Muscle layer of colon (tissue), 2 donors: ENCODE data around the gene GIMAP8.
"Not testable (repeated sequence)": the region's sequence is repeated elsewhere in the genome, so short reads cannot be mapped to it uniquely, and the experiment has no call there.

ENCODE experiments used
- H3K27ac ChIP-seq: one replicate; pipeline ENCODE4 v1.7.0; 2013; ENCODE audit warnings: low read depth, mild to moderate bottlenecking, low read length, moderate library complexity
- H3K27me3 ChIP-seq, 2 donors: one replicate each; pipeline ENCODE4 v1.7.0; 2013; ENCODE audit warnings: low read length in 2 of 2, mild to moderate bottlenecking in 2 of 2; ENCODE audit not compliant: insufficient read depth in 2 of 2, control insufficient read depth in 1 of 2
- H3K36me3 ChIP-seq: one replicate; pipeline ENCODE4 v1.7.0; 2013; ENCODE audit warnings: mild to moderate bottlenecking, low read length; ENCODE audit not compliant: insufficient read depth
- H3K4me1 ChIP-seq: one replicate; pipeline ENCODE4 v1.7.0; 2013; ENCODE audit warnings: mild to moderate bottlenecking, low read length; ENCODE audit not compliant: insufficient read depth
- H3K4me3 ChIP-seq, 2 donors: one replicate each; pipeline ENCODE4 v1.7.0; 2013; ENCODE audit warnings: low read length in 2 of 2, low read depth in 1 of 2, mild to moderate bottlenecking in 1 of 2, moderate library complexity in 1 of 2
- H3K9ac ChIP-seq: one replicate; pipeline ENCODE4 v1.7.0; 2013; ENCODE audit warnings: low read length
- H3K9me3 ChIP-seq: one replicate; pipeline ENCODE4 v1.7.0; 2013; ENCODE audit warnings: mild to moderate bottlenecking, low read length
- donor health status: abdominal sarcoma.
- donor health status: Adenocarcinoma of cecum.

The GIMAP8 gene

GRCh38 chr7:150444674-150445365, 5.6 kb upstream of the GIMAP8 start:
- no peaks in the 10 kb centered on the region for H3K36me3 ChIP-seq
- no peak overlapping the region for H3K4me3 ChIP-seq
- no peaks in the 10 kb centered on the region for H3K9me3 ChIP-seq
- H3K9ac ChIP-seq = no peak overlapping the region
- peaks cover 10% of the 10 kb centered on the region for H3K4me1 ChIP-seq
- peaks cover 0 to 6% of the 10 kb centered on the region in 2 donors for H3K27me3 ChIP-seq
- no peak overlapping the region for H3K27ac ChIP-seq

- Histone ChIP-seq H3K9ac (no peak overlapping the region), H3K27ac (no peak overlapping the region)
Measured at GRCh38 chr7:150446288-150446938, 4.0 kb upstream of the GIMAP8 start.

DNA sequence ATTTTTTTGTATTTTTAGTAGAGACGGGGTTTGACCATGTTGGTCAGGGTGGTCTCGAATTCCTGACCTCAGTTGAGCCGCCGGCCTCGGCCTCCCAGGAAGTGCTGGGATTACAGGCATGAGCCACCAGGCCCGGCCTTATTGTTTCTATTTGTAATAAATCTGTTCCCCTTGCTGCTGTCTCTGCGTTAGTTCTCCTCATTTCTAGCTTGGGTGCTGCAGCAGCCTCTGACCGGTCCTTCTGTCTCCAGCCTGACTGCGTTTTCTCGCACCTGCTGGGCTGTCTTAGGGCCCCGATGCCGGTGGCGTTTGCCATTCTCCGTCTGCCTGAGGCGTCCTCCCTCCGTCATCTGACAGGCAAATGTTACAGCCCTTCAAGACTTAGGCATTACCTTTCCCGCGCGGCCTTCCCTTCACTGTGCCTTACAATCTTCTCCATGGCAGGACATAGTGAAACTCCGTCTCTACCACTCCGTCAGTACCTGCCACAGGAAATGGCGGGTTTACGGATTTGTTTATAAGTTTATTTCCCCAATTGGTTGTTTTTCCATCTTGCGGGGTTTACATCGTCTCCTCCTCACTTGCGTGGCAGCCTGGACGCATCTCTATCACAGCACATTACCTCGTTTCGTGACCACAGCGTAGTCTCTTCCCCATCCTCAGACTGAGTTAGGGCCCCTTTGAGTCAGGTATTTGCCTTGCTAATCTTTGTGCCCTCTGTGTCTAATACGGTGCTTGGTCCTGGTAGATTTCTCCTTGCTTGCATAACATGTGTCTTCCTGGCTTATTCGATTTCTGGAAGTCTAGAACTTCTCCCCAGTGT, 2.3 kb upstream of the GIMAP8 start:
- Histone ChIP-seq H3K27ac (no peak overlapping the region), H3K27me3 (peaks cover 0 to 16% of the 10 kb centered on the region in 2 donors), H3K4me3 (no peak overlapping the region), H3K9ac (no peak overlapping the region), H3K9me3 (no peaks in the 10 kb centered on the region), H3K36me3 (no peaks in the 10 kb centered on the region), H3K4me1 (peaks cover 10% of the 10 kb centered on the region)

More at GRCh38 chr7:150446288-150446938, 4.0 kb upstream of the GIMAP8 start:
- peaks cover 10% of the 10 kb centered on the region for H3K4me1 ChIP-seq
- H3K27me3 ChIP-seq = peaks cover 0 to 11% of the 10 kb centered on the region in 2 donors
- H3K4me3 ChIP-seq = no peak overlapping the region
- no peaks in the 10 kb centered on the region for H3K9me3 ChIP-seq
- no peaks in the 10 kb centered on the region for H3K36me3 ChIP-seq

- H3K4me1 ChIP-seq = peaks cover 10% of the 10 kb centered on the region
- H3K27ac ChIP-seq = no peak overlapping the region
- H3K9ac ChIP-seq = no peak overlapping the region
- H3K4me3 ChIP-seq = no peak overlapping the region
- H3K36me3 ChIP-seq = no peaks in the 10 kb centered on the region
- H3K9me3 ChIP-seq = no peaks in the 10 kb centered on the region
- peaks cover 0 to 16% of the 10 kb centered on the region in 2 donors for H3K27me3 ChIP-seq
Measured at GRCh38 chr7:150448789-150449147, 1.7 kb upstream of the GIMAP8 start.

GRCh38 chr7:150449206-150449952, 1.1 kb upstream of the GIMAP8 start:
- no peak overlapping the region for H3K4me3 ChIP-seq

DNA sequence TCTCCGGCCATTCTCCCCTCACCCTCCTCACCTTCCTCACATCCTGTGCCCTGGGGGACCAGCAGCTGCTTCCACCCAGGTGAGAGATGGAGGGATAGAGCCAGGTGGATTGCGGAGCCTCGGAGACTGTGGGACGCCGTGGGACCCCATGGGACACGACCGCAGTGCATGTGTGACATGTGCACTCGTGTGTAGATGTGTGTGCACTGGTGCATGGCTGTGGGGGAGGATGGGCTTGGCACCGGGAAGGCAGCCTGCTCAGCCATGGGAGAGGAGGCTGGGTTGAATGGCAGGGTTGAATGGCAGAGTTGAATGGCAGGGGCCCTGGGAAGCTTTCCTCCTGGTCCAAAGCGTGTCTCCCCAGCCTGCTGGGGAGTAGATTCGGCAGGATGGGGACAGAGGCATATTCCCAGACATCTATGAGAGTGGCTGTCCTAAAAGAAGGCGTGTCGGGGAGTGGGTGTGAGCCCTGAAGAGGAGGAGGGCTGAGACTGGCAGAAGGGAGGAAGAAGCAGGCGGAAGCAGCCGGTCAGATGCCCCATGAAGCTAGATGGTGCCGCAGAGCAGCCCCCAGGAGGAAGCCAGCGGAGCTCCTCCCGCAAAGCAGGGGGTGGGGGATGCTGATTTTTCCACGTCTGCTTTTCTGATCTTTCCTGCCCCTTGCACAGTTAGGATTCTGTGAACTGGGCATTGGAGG, 815 bp downstream of the GIMAP8 start:
- Histone ChIP-seq H3K4me1 (peaks cover 10% of the 10 kb centered on the region), H3K27me3 (peaks cover 0 to 16% of the 10 kb centered on the region in 2 donors), H3K4me3 (peak overlapping the region in 1 of 2 donors; percentile 47), H3K9me3 (no peaks in the 10 kb centered on the region), H3K36me3 (no peaks in the 10 kb centered on the region), H3K27ac (peak overlapping the region; percentile 68), H3K9ac (no peak overlapping the region)

More at GRCh38 chr7:150449206-150449952, 1.1 kb upstream of the GIMAP8 start:
- Histone ChIP-seq H3K27me3 (peaks cover 0 to 16% of the 10 kb centered on the region in 2 donors), H3K4me1 (peaks cover 10% of the 10 kb centered on the region), H3K9ac (no peak overlapping the region), H3K36me3 (no peaks in the 10 kb centered on the region), H3K9me3 (no peaks in the 10 kb centered on the region), H3K27ac (peak overlapping the region; percentile 23)

GRCh38 chr7:150451833-150452461, 1.5 kb downstream of the GIMAP8 start:
- H3K36me3 ChIP-seq = no peaks in the 10 kb centered on the region
- H3K4me1 ChIP-seq = peaks cover 10% of the 10 kb centered on the region
- no peak overlapping the region for H3K9ac ChIP-seq
- peaks cover 0 to 16% of the 10 kb centered on the region in 2 donors for H3K27me3 ChIP-seq
- peak overlapping the region in 1 of 2 donors; percentile 47 for H3K4me3 ChIP-seq
- peak overlapping the region; percentile 52 for H3K27ac ChIP-seq
- no peaks in the 10 kb centered on the region for H3K9me3 ChIP-seq

GRCh38 chr7:150453181-150453580, 2.8 kb downstream of the GIMAP8 start:
- peaks cover 0 to 16% of the 10 kb centered on the region in 2 donors for H3K27me3 ChIP-seq
- H3K9me3 ChIP-seq = no peaks in the 10 kb centered on the region
- H3K4me1 ChIP-seq = peaks cover 10% of the 10 kb centered on the region
- no peak overlapping the region for H3K27ac ChIP-seq
- H3K36me3 ChIP-seq = no peaks in the 10 kb centered on the region
- H3K9ac ChIP-seq = no peak overlapping the region
- no peak overlapping the region for H3K4me3 ChIP-seq

DNA sequence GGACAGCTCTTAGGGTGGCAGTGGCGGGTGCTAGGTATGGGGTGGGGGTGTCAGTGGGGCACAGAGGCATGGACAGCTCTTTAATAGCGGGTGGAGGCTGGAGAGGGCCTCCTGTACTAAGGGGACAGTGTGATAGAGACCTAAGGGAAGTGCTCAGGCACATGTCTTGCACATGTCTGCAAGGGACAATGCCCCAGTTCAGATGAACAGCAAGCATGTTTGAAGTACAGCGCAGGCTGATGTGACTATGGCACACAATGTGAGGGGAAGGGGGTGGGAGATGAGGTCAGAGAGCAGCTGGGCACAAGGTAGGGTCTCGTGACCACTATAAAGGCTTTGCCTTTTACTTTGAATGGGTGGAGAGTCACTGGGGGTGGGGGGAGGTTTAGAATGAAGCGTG, 3.5 kb downstream of the GIMAP8 start:
- no peak overlapping the region for H3K27ac ChIP-seq

DNA sequence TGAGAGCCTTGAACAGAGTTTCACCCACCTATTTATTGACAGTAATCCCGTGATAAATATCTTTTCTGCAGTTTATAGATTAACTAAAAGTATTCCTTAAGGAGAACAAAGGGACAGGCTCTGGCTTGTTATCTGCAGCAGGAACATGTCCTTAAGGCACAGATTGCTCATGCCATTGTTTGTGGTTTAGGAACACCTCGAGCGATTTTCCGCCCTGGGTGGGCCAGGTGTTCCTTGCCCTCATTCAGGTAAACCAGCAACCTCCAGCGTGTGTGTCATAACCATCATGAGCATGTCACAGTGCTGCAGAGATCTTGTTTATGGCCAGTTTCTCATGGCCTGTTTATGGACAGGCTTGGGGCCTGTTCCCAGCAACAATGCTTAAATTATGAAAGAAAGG, 6.6 kb downstream of the GIMAP8 start:
- H3K36me3 ChIP-seq, H3K9ac ChIP-seq, H3K4me1 ChIP-seq, H3K9me3 ChIP-seq, H3K4me3 ChIP-seq, H3K27ac ChIP-seq, H3K27me3 ChIP-seq: not testable (repeated sequence)

More for the DNA sequence above, 3.5 kb downstream of the GIMAP8 start:
- Histone ChIP-seq H3K9ac (no peak overlapping the region), H3K9me3 (no peaks in the 10 kb centered on the region), H3K4me3 (no peak overlapping the region), H3K27me3 (peaks cover 0 to 16% of the 10 kb centered on the region in 2 donors), H3K4me1 (peaks cover 6% of the 10 kb centered on the region), H3K36me3 (no peaks in the 10 kb centered on the region)
